Kidney (tissue), 14 donors: Measurements from ENCODE around the gene HAUS3. TPM values are rescaled to one million over a fixed set of nuclear protein-coding genes. Genes with fewer than 3 reads are reported as not detected.

Experiments used
- DNase-seq, 5 donors: peaks; one replicate each; pipeline ENCODE4 v3.0.0-alpha.2; 2013 to 2020
- FAIRE-seq: peaks from 2 replicates; lab custom pipeline; 2012; peaks lifted over from hg19 to GRCh38; lab: Jason Lieb, UNC
- H3K27ac ChIP-seq, 2 donors: one replicate each; pipeline ENCODE4 v1.7.0; 2013; ENCODE audit warnings: low read depth in 2 of 2, low read length in 2 of 2, inconsistent platforms in 1 of 2
- H3K27me3 ChIP-seq: one replicate; pipeline ENCODE4 v1.7.1; 2013; ENCODE audit warnings: low read length, inconsistent platforms; ENCODE audit not compliant: control insufficient read depth, insufficient read depth
- H3K36me3 ChIP-seq, 3 donors: one replicate each; pipeline versions ENCODE4 v1.7.0 to v1.7.1; 2013; ENCODE audit warnings: low read length in 3 of 3, control low read depth in 1 of 3, inconsistent platforms in 1 of 3; ENCODE audit not compliant: insufficient read depth in 3 of 3, control insufficient read depth in 2 of 3
- H3K4me1 ChIP-seq, 3 donors: one replicate each; pipeline versions ENCODE4 v1.7.0 to v1.7.1; 2013; ENCODE audit warnings: low read length in 3 of 3, inconsistent platforms in 1 of 3, low read depth in 1 of 3; ENCODE audit not compliant: control insufficient read depth in 2 of 3, insufficient read depth in 2 of 3
- H3K4me3 ChIP-seq, 3 donors: one replicate each; pipeline versions ENCODE4 v1.7.0 to v1.8.1; 2013; ENCODE audit warnings: low read length in 3 of 3, control low read depth in 1 of 3, inconsistent platforms in 1 of 3
- H3K9ac ChIP-seq, 3 donors: one replicate each; pipeline versions ENCODE4 v1.7.0 to v1.7.1; 2013; ENCODE audit warnings: low read length in 3 of 3, control low read depth in 1 of 3, inconsistent platforms in 1 of 3
- H3K9me3 ChIP-seq, 3 donors: one replicate each; pipeline versions ENCODE4 v1.7.0 to v1.7.1; 2013; ENCODE audit warnings: low read length in 3 of 3, control low read depth in 1 of 3, inconsistent platforms in 1 of 3; ENCODE audit not compliant: control insufficient read depth in 2 of 3, insufficient read depth in 1 of 3
- CTCF ChIP-seq: IDR thresholded peaks from 3 replicates; pipeline ENCODE4 v1.5.1; 2012; ENCODE audit warnings: mild to moderate bottlenecking, moderate library complexity, borderline replicate concordance; ENCODE audit not compliant: insufficient read depth; ENCODE audit errors: extremely low read depth
- intact Hi-C: fragments of 100-400 bp; cut with DNase I; formaldehyde crosslinking; loops from one replicate; pipeline ENCODE4 v1.11.1; 2022
- polyA plus RNA-seq: library from polyadenylated mRNA; stranded (reverse); fragments of 350-450 nt; fragmentation: Illumina TruSeq; extraction: RNeasy Lipid Tissue Mini Kit (QIAGEN cat#74804); gene quantifications from one replicate; pipeline ENCODE4 v1.2.3, GENCODE V29; 2014; ENCODE audit warnings: low read depth, low replicate concordance; ENCODE audit not compliant: insufficient read depth
- total RNA-seq: library from RNA; stranded (reverse); fragmentation: NEBNext Ultra II Directional; extraction: Animal tissue kit (Norgen Biotek cat#: 25700); gene quantifications from one replicate; pipeline ENCODE4 v1.2.1, GENCODE V29; 2021
- donor health status: control.
- donor health status: control.
- donor health status: control.
- donor health status: control.
- donor health status: control.
- donor health status: DM: yes; HTN: yes; CAD: no.
- donor health status: Normal renal cell carcinoma (clear cell type).

HAUS3 gene
- total and polyA plus RNA-seq, 2 donors from 2014 or later = 4.1 to 12.1 TPM

DNA sequence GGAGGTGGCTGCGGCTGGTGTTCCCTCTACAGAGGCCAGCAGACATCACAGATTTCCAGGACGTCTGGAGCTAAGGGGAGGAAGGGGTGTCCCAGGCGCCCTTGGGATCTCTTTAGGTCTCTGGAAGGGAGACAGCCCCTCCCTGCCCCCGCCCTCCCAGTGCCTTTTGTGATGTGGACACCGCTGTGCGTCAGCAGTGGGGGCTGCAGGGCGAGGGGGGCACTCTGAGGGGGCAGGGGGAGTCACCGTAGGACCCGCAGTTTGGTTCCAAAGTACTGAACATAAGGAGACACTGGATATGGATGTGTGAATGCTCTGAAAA lies 45.6 kb upstream of the HAUS3 start:
- H3K27me3 ChIP-seq = no peaks in the 10 kb centered on the region
- TF ChIP-seq CTCF = no peak
- peak in 1 of 5 donors; percentile 51 for DNase-seq
- no peak overlapping the region for H3K9ac ChIP-seq
- FAIRE-seq = no peak
- H3K36me3 ChIP-seq = no peaks in the 10 kb centered on the region
- no peaks in the 10 kb centered on the region for H3K9me3 ChIP-seq
- H3K4me1 ChIP-seq = peaks cover 0 to 4% (median 0%) of the 10 kb centered on the region in 3 donors
- intact Hi-C loops = no loop called here
- no peak overlapping the region for H3K4me3 ChIP-seq
- H3K27ac ChIP-seq = no peak overlapping the region

DNA sequence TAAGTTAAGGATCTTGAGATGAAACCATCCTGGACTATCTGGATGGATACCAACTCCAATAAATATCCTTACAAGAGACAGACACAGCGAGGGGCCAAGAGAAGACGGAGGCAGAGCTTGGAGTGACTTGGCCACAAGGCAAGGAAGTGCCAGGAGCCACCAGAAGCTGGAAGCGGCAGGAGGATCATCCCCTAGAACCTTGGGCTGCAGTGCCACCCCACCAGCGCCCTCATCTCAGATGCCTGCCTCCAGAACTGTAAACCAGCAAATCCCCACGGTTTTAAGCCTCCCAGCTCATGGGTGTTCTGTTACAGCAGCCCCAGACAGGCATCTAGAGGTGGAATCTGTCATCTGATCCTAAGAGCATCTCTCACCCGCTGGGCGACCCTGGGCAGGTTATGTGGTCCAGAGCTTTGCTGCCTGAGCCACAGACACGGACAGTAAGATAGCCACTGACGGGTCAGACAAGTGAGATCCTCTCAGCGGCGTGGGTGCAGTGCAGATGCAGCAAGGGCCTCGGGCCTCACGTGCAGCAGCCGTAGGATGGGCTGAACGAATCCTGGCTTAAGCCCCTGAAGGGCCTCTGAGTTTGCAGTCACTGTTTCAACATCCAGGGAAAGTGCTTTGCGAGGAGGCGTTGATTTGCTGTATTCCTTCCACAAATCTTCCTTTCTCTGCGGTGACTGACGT lies 45.1 kb upstream of the HAUS3 start:
- Histone ChIP-seq H3K36me3 (no peaks in the 10 kb centered on the region), H3K4me1 (peaks cover 0 to under 1% (median 0%) of the 10 kb centered on the region in 3 donors), H3K9me3 (no peaks in the 10 kb centered on the region), H3K27me3 (no peaks in the 10 kb centered on the region), H3K9ac (no peak overlapping the region), H3K27ac (no peak overlapping the region), H3K4me3 (no peak overlapping the region)
- intact Hi-C loops = no loop called here
- FAIRE-seq (no peak), DNase-seq (peak; percentile 40 to 69 (median 53))
- no peak for TF ChIP-seq CTCF

DNA sequence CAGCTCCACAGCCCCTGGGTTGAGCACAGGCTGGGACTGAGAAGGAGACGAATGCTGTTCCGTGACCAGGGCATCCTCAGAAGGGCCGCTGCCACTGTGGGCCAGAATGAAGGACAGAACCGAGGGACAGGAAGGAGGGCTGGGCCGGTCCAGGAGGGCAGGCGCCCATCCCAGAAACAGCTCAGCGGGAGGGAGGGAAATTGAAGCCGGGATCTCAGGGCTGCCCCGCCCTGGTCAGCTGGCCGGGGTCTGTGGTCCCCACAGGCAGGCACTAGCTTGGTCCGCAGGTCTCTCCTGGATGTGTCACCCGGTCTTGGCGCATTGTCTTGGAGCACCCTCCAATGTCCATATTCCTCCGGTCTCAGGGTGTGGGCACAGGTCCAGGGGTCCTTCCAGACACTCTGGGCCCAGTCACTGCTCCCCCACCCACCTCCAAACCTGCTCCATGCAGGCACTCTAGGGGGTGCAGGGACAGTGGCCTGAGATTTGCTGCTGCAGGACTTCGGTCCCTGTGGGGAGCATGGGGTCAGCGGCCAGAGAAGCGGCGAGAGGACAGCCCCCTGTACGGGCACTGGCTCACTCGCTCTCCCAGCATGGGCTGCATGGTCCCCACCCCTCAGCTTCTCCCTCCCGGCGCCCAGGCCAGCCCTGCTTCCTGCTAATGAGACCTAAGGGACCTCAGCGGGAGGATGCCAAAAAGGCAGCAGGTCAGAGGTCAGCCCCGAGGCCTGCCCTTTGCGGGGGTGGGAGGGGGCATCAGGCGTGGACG lies 43.9 kb upstream of the HAUS3 start:
- intact Hi-C loops = no loop called here
- no peak for TF ChIP-seq CTCF

More for the DNA sequence above, 43.9 kb upstream of the HAUS3 start:
- Histone ChIP-seq H3K27ac (no peak overlapping the region), H3K36me3 (no peaks in the 10 kb centered on the region), H3K4me1 (peaks cover 0 to 3% (median 0%) of the 10 kb centered on the region in 3 donors), H3K9ac (no peak overlapping the region), H3K4me3 (no peak overlapping the region), H3K27me3 (no peaks in the 10 kb centered on the region), H3K9me3 (no peaks in the 10 kb centered on the region)
- no peak for FAIRE-seq
- DNase-seq = peak in 2 of 5 donors; percentile 51 to 67
